Activated T-cell treated with anti-CD3 and anti-CD28 coated beads, Interleukin-2, amount 50 U/mL, for 72 hours (primary cell): ENCODE data around the gene RARS1. TPM values are rescaled to one million over a fixed set of nuclear protein-coding genes. Genes with fewer than 3 reads are reported as not detected.

Experiments
- ATAC-seq, 2 donors: fragments of 150-1000 bp; cut with Tn5 transposase; replicated peaks in 1 of 2; 2 replicates each; pipeline ENCODE4 v1.10.0; 2021; ENCODE audit warnings: moderate library complexity in 2 of 2, mild to moderate bottlenecking in 1 of 2
- DNase-seq, 2 donors: peaks; one replicate each; pipeline ENCODE4 v3.0.0; 2021 to 2022; ENCODE audit warnings: mixed read lengths in 1 of 2
- H3K27ac Mint-ChIP-seq: one replicate; pipeline ENCODE4 v1.8.0; 2022; ENCODE audit warnings: mild to moderate bottlenecking, moderate library complexity, mixed read lengths
- H3K27me3 Mint-ChIP-seq: one replicate; pipeline ENCODE4 v1.8.0; 2022; ENCODE audit warnings: low read depth, mixed read lengths
- H3K36me3 Mint-ChIP-seq, 2 donors: one replicate each; pipeline ENCODE4 v1.8.0; 2022; ENCODE audit warnings: mixed read lengths in 2 of 2, mild to moderate bottlenecking in 1 of 2; ENCODE audit not compliant: insufficient read depth in 2 of 2
- H3K4me1 Mint-ChIP-seq: one replicate; pipeline ENCODE4 v1.8.0; 2022; ENCODE audit warnings: low read depth, mixed read lengths
- H3K4me3 Mint-ChIP-seq, 2 donors: one replicate each; pipeline ENCODE4 v1.8.0; 2022; ENCODE audit warnings: mild to moderate bottlenecking in 2 of 2, mixed read lengths in 2 of 2, moderate library complexity in 2 of 2
- H3K9me3 Mint-ChIP-seq, 2 donors: one replicate each; pipeline ENCODE4 v1.8.0; 2022; ENCODE audit warnings: mixed read lengths in 2 of 2
- total RNA-seq, 2 donors: library from RNA; stranded (reverse); gene quantifications; one replicate each; pipeline ENCODE4 v1.2.3, GENCODE V29; 2022

The RARS1 gene
- total RNA-seq: 10 to 100 TPM; 81.1 to 93.0 TPM

DNA sequence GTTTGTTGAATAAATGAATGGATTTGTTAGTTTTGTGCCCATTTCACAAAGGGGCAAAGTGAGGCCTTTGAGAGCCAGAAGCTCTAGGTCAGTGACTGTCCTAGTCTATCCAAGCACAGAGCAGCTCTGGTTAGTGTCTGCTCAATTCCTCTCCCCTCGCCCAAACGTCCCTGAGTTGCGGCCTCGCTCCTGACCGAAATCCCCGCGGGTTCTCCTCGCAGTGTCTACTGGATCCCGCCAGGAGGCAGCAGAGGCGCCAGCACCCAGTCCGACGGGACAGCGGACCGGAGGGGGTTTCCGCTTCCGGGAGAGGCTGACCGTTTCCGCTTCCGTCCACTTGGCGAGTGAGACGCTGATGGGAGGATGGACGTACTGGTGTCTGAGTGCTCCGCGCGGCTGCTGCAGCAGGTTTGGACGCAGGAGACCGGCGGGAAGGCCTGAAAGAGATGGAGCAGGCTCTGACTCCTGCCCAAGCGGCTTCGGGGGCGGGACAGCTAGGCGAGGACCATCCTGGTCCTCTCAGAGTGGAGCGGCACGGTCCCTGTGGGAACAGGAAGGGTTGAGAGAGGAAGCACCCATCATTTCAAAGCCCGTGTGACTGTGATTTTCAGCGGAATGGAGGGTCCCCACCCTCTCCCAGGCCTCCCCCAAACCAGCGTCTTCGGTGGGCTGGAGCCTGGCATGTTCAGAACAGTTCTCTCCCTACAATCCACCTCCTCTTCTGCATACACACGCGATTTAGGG lies at the start of gene RARS1:
TSS of gene RARS1 (plus strand) at position 336 of the 744 bp plus-strand sequence. CDS start at position 364, 28 bp downstream.
- ATAC-seq: peak; percentile 95 to 98
- DNase-seq: peak; percentile 94
- Mint-ChIP-seq H3K4me1 (peaks cover 39% of the 10 kb centered on the region), H3K4me3 (peak within 1 kb of the TSS; percentile 95 to 100), H3K27ac (peak within 1 kb of the TSS; percentile 87), H3K27me3 (peaks cover 7% of the 10 kb centered on the region), H3K36me3 (peaks cover 8 to 15% of the 10 kb centered on the region in 2 donors), H3K9me3 (no peaks in the 10 kb centered on the region)

DNA sequence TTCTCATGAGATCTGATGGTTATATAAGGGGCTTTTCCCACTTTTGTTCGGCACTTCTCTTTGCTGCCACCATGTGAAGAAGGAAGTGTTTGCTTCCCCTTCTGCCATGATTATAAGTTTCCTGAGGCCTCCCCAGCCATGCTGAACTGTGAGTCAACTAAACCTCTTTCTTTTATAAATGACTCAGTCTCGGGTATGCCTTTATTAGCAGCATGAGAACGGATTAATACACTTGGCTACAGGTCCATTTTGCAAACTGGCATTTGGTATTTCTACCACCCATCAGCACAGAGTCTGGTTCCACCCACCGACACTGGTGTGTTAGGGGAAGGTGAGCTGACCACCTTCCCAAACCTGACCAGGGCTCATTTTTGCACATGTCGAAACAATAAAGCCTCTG lies 47.9 kb upstream of the RARS1 start:
- H3K4me1 Mint-ChIP-seq: no peaks in the 10 kb centered on the region
- ATAC-seq (no peak), DNase-seq (no peak)
- H3K9me3 Mint-ChIP-seq: no peaks in the 10 kb centered on the region
- H3K27ac Mint-ChIP-seq: no peak overlapping the region
- no peaks in the 10 kb centered on the region for H3K36me3 Mint-ChIP-seq
- no peak overlapping the region for H3K4me3 Mint-ChIP-seq
- peaks cover 17% of the 10 kb centered on the region for H3K27me3 Mint-ChIP-seq

- peaks cover 7% of the 10 kb centered on the region for H3K27me3 Mint-ChIP-seq
- no peaks in the 10 kb centered on the region for H3K4me1 Mint-ChIP-seq
- H3K27ac Mint-ChIP-seq: no peak overlapping the region
- no peak overlapping the region for H3K4me3 Mint-ChIP-seq
- ATAC-seq (no peak), DNase-seq (no peak)
- no peaks in the 10 kb centered on the region for H3K9me3 Mint-ChIP-seq
- no peaks in the 10 kb centered on the region for H3K36me3 Mint-ChIP-seq
Measured at GRCh38 chr5:168443533-168443932, 42.7 kb upstream of the RARS1 start.

DNA sequence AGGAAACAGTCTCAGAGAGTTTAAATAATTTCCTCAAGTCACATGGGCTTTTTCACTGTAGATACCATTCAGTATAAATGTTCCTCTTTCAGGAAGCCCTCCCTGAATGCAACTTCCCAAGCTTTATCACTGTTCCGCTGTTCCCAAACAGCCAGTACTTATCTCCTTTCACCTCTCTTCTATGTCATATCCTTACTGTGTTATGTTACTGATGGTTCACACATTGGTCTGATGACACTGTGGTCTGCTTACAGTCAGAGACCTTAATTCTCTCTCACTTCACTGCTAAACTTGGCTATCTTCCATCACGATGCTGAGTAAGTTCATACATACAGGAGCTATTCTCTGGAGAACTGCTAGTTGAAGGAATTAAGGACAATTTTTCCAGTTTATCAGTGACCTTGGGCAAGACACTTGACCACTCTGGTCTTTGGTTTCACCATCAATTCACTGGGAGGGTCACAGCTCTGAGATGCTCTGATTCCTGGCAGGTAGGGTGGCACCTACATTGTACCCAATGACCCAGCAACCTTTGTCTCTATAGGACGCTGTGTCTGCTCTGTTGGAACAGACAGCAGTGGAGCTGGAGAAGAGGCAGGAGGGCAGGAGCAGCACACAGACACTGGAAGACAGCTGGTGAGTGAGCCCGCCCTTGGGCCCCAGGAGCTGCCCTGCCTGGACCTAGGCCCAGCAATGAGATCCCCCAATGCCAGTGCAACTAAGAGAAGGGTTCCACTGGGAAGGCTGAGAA lies 42.1 kb upstream of the RARS1 start:
- no peak overlapping the region for H3K27ac Mint-ChIP-seq
- H3K9me3 Mint-ChIP-seq: no peaks in the 10 kb centered on the region
- no peaks in the 10 kb centered on the region for H3K36me3 Mint-ChIP-seq
- H3K27me3 Mint-ChIP-seq: peaks cover 7% of the 10 kb centered on the region
- DNase-seq (no peak), ATAC-seq (no peak)
- no peaks in the 10 kb centered on the region for H3K4me1 Mint-ChIP-seq
- no peak overlapping the region for H3K4me3 Mint-ChIP-seq

GRCh38 chr5:168446983-168447619 lies 39.2 kb upstream of the RARS1 start:
- Mint-ChIP-seq H3K9me3 (no peaks in the 10 kb centered on the region), H3K4me1 (no peaks in the 10 kb centered on the region), H3K27ac (no peak overlapping the region), H3K27me3 (peaks cover 7% of the 10 kb centered on the region), H3K4me3 (no peak overlapping the region), H3K36me3 (no peaks in the 10 kb centered on the region)
- no peak for ATAC-seq
- DNase-seq: no peak

- no peak overlapping the region for H3K4me3 Mint-ChIP-seq
- H3K27me3 Mint-ChIP-seq: peaks cover 7% of the 10 kb centered on the region
- no peaks in the 10 kb centered on the region for H3K36me3 Mint-ChIP-seq
- H3K27ac Mint-ChIP-seq: no peak overlapping the region
- ATAC-seq (no peak), DNase-seq (no peak)
- H3K9me3 Mint-ChIP-seq: no peaks in the 10 kb centered on the region
- no peaks in the 10 kb centered on the region for H3K4me1 Mint-ChIP-seq
Measured at GRCh38 chr5:168447808-168448207, 38.5 kb upstream of the RARS1 start.

DNA sequence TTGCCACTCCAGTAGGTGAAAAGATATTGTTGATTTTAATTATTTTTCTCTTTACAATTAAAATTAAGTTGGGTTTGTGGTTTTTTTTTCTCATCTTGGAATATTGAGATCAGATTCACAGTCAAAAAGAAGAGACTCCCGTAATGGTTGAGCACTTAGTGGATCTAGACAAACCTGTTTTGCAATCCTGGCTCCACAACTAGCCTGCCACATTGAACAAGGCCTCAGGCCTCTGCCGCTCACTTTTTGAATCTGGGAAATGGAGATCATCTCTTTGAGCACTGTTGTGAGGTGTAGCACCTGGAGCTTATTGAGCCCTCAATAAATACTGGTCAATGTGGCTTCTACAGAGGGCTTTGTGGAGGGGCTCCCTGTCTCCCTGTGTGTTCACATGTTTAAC lies 37.1 kb upstream of the RARS1 start:
- no peak overlapping the region for H3K4me3 Mint-ChIP-seq
- H3K9me3 Mint-ChIP-seq: no peaks in the 10 kb centered on the region
- no peaks in the 10 kb centered on the region for H3K4me1 Mint-ChIP-seq
- no peaks in the 10 kb centered on the region for H3K36me3 Mint-ChIP-seq
- ATAC-seq: no peak
- no peaks in the 10 kb centered on the region for H3K27me3 Mint-ChIP-seq
- no peak overlapping the region for H3K27ac Mint-ChIP-seq
- DNase-seq: no peak

DNA sequence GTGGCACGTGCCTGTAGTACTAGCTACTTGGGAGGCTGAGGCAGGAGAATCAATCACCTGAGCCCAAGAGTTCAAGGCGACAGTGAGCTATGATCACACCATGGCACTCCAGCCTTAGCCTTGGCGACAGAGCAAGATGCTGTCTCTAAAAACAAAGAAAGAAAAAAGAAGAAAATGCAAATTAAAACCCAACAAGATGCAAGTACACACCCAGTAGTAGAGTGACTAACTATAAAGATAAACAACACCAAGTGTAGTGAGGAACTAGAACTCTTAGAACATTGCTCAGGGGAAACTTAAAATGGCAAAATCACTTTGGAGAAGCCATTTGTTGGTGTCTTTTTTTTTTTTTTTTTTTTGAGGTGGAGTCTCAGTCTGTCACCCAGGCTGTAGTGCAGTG lies 34.7 kb upstream of the RARS1 start:
- Mint-ChIP-seq H3K4me1 (no peaks in the 10 kb centered on the region), H3K27ac (no peak overlapping the region), H3K27me3 (no peaks in the 10 kb centered on the region), H3K4me3 (no peak overlapping the region), H3K36me3 (no peaks in the 10 kb centered on the region), H3K9me3 (no peaks in the 10 kb centered on the region)
- DNase-seq (no peak), ATAC-seq (no peak)

DNA sequence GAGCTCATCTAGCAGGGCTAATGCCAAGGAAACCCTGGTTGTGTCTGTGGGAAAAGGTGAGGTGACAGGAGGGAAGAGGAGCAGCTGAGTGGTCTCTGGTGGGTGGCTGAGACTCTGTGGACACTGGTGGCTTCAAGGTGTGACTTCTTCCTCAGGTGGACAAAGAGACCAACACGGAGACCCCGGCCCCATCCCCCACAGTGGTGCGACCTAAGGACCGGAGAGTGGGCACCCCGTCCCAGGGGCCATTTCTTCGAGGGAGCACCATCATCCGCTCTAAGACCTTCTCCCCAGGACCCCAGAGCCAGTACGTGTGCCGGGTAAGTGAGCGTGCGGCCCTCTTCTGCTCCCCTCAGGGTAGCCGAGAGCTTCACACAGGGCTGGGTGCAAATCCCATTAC lies 31.1 kb upstream of the RARS1 start:
- no peaks in the 10 kb centered on the region for H3K27me3 Mint-ChIP-seq
- ATAC-seq: no peak
- no peak overlapping the region for H3K4me3 Mint-ChIP-seq
- no peak overlapping the region for H3K27ac Mint-ChIP-seq
- peaks cover 3 to 4% of the 10 kb centered on the region in 2 donors for H3K36me3 Mint-ChIP-seq
- H3K9me3 Mint-ChIP-seq: peaks cover 0 to 3% of the 10 kb centered on the region in 2 donors
- H3K4me1 Mint-ChIP-seq: no peaks in the 10 kb centered on the region
- no peak for DNase-seq

- peaks cover 3 to 4% of the 10 kb centered on the region in 2 donors for H3K36me3 Mint-ChIP-seq
- H3K4me3 Mint-ChIP-seq: no peak overlapping the region
- peaks cover 0 to 3% of the 10 kb centered on the region in 2 donors for H3K9me3 Mint-ChIP-seq
- H3K27ac Mint-ChIP-seq: no peak overlapping the region
- DNase-seq (no peak), ATAC-seq (no peak)
- no peaks in the 10 kb centered on the region for H3K27me3 Mint-ChIP-seq
- no peaks in the 10 kb centered on the region for H3K4me1 Mint-ChIP-seq
Measured at GRCh38 chr5:168457542-168457941, 28.7 kb upstream of the RARS1 start.

DNA sequence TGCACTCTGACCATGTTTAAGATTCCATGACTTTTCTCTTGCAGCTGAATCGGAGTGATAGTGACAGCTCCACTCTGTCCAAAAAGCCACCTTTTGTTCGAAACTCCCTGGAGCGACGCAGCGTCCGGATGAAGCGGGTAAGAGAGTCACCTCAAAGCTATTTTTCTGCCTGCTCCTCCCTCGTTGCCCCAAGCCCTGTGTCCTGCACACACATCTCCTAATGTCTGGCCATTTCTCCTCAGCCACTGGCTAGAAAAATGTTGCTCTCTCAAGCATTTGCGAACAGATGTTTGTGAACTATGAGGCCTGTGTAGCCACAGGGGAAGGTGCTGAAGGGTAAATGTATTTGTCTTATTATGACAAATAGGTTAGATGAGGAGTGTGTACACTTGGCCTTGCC lies 25.7 kb upstream of the RARS1 start:
- no peaks in the 10 kb centered on the region for H3K4me1 Mint-ChIP-seq
- H3K27ac Mint-ChIP-seq: no peak overlapping the region
- ATAC-seq (no peak), DNase-seq (no peak)
- H3K36me3 Mint-ChIP-seq: peaks cover 3 to 4% of the 10 kb centered on the region in 2 donors
- H3K4me3 Mint-ChIP-seq: no peak overlapping the region
- peaks cover 9% of the 10 kb centered on the region for H3K27me3 Mint-ChIP-seq
- peaks cover 0 to 3% of the 10 kb centered on the region in 2 donors for H3K9me3 Mint-ChIP-seq

DNA sequence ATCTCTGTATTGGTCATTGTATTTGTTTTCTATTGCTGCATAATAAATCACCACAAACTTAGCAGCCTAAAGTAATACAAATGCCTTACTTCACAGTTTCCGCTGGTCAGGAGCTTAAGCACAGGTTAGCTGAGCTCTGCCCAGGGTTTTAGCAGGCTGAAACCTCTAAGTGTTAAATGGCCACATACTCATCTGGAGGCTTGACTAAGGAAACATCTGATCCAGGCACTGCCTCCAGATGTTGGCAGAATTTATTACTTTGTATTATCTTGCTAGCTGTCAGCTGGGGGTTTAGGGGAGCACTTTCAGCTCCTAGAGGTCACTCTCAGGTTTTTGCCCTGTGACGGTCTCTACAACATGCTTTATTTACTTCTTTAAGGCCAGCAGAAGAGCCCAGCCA lies 23.2 kb upstream of the RARS1 start:
- Mint-ChIP-seq H3K9me3 (peaks cover 0 to 3% of the 10 kb centered on the region in 2 donors), H3K36me3 (peaks cover 3 to 4% of the 10 kb centered on the region in 2 donors), H3K27me3 (peaks cover 9% of the 10 kb centered on the region), H3K4me1 (no peaks in the 10 kb centered on the region), H3K27ac (no peak overlapping the region), H3K4me3 (no peak overlapping the region)
- ATAC-seq (no peak), DNase-seq (no peak)

GRCh38 chr5:168464214-168464613 lies 22.1 kb upstream of the RARS1 start:
- no peak for ATAC-seq
- Mint-ChIP-seq H3K4me3 (no peak overlapping the region), H3K27me3 (peaks cover 9% of the 10 kb centered on the region), H3K4me1 (no peaks in the 10 kb centered on the region), H3K27ac (no peak overlapping the region), H3K36me3 (no peaks in the 10 kb centered on the region), H3K9me3 (no peaks in the 10 kb centered on the region)
- DNase-seq: no peak
